HG02840 (cell line): ENCODE data around the gene ALAD.
"Not testable (repeated sequence)": the region's sequence is repeated elsewhere in the genome, so short reads cannot be mapped to it uniquely, and the experiment has no call there.

Experiments
- ATAC-seq: cut with Tn5 transposase; IDR thresholded peaks from one replicate; pipeline ENCODE4 v1.9.1; 2021; ENCODE audit warnings: mild to moderate bottlenecking, moderate library complexity, moderate number of reproducible peaks; ENCODE audit not compliant: unreplicated experiment, low FRiP score

ALAD gene

GRCh38 chr9:113399646-113400200, 1.4 kb downstream of the ALAD start:
- ATAC-seq, result no peak

GRCh38 chr9:113398796-113399195, 2.3 kb downstream of the ALAD start:
- no peak for ATAC-seq

GRCh38 chr9:113397203-113397631, 3.9 kb downstream of the ALAD start:
- ATAC-seq, result no peak

GRCh38 chr9:113395000-113395861, 5.9 kb downstream of the ALAD start:
- ATAC-seq, result no peak

- ATAC-seq, result no peak
These were observed 7.8 kb downstream of the ALAD start for GRCh38 chr9:113393281-113393680.

- ATAC-seq, result no peak
These were observed 9.2 kb downstream of the ALAD start for GRCh38 chr9:113391917-113392316.

GRCh38 chr9:113390192-113390960, 10.7 kb downstream of the ALAD start:
- no peak for ATAC-seq

GRCh38 chr9:113389451-113389850, 11.6 kb downstream of the ALAD start:
- ATAC-seq, result no peak

GRCh38 chr9:113388833-113389232, 12.3 kb downstream of the ALAD start:
- ATAC-seq, result no peak

- no peak for ATAC-seq
These were observed 13.4 kb downstream of the ALAD start for GRCh38 chr9:113387560-113388230.

- no peak for ATAC-seq
These were observed 14.3 kb downstream of the ALAD start for GRCh38 chr9:113386571-113387393.

GRCh38 chr9:113381909-113382411, 19.1 kb downstream of the ALAD start:
- ATAC-seq, result no peak

- not testable (repeated sequence) for ATAC-seq
These were observed 19.6 kb downstream of the ALAD start for GRCh38 chr9:113381441-113381840.

GRCh38 chr9:113380869-113381378, 20.2 kb downstream of the ALAD start:
- no peak for ATAC-seq

- not testable (repeated sequence) for ATAC-seq
These were observed 21.3 kb downstream of the ALAD start for GRCh38 chr9:113379829-113380210.

- not testable (repeated sequence) for ATAC-seq
These were observed 21.8 kb downstream of the ALAD start for GRCh38 chr9:113379094-113379828.

- peak; percentile 74 for ATAC-seq
These were observed 24.2 kb downstream of the ALAD start, which contains the start of gene HDHD3 for GRCh38 chr9:113376634-113377567. HDHD3 (minus strand) TSS chr9:113376986; CDS start chr9:113374354, 2,632 bp downstream.
